K562 (cell line): ENCODE measurements around the gene GOLT1A. TPM values are rescaled to one million over a fixed set of nuclear protein-coding genes. Genes with fewer than 3 reads are reported as not detected.

Experiments
- ATF1 ChIP-seq, 2 experiments: fragments of 450-650 bp in 1 of 2; IDR thresholded peaks; 2 replicates each; pipeline ENCODE4 v1.6.1; 2016; ENCODE audit warnings: missing compliant biosample characterization in 1 of 2, missing genetic modification characterization in 1 of 2
- BDP1 ChIP-seq: IDR thresholded peaks from 3 replicates; pipeline ENCODE4 v1.6.1; 2011; ENCODE audit not compliant: insufficient read length, insufficient read depth
- ETS1 ChIP-seq: conservative IDR thresholded peaks from 2 replicates; pipeline ENCODE4 v1.6.1; 2011; ENCODE audit warnings: low read depth, mild to moderate bottlenecking, low read length; ENCODE audit not compliant: control insufficient read depth
- FOSL1 ChIP-seq: fragments of 200-800 bp; sonication (Bioruptor generic); conservative IDR thresholded peaks from 2 replicates; pipeline ENCODE4 v1.6.1; 2016; ENCODE audit warnings: missing genetic modification characterization, missing compliant biosample characterization
- FOXP1 ChIP-seq: sonication (generic); formaldehyde crosslinking; IDR thresholded peaks from 2 replicates; pipeline ENCODE4 v1.8.0; 2022; ENCODE audit warnings: mild to moderate bottlenecking, missing genetic modification reagents
- MAFK ChIP-seq: IDR thresholded peaks from 2 replicates; pipeline ENCODE4 v1.6.1; 2011; ENCODE audit warnings: low read length, improper control_type of control experiment
- MCM5 ChIP-seq: fragments of 450-650 bp; IDR thresholded peaks from 2 replicates; pipeline ENCODE4 v1.6.1; 2016; ENCODE audit warnings: low read depth
- NUFIP1 ChIP-seq: fragments of 450-650 bp; IDR thresholded peaks from 2 replicates; pipeline ENCODE4 v1.6.1; 2018; ENCODE audit not compliant: partially characterized antibody
- SAFB2 ChIP-seq: fragments of 200-400 bp; formaldehyde crosslinking; IDR thresholded peaks from 2 replicates; pipeline ENCODE4 v1.6.1; 2018; ENCODE audit warnings: borderline replicate concordance, low read length, low read depth, moderate library complexity; ENCODE audit not compliant: severe bottlenecking
- SNAPC5 ChIP-seq: fragments of 250-450 bp; sonication (Bioruptor Pico); IDR thresholded peaks from 2 replicates; pipeline ENCODE4 v1.8.0; 2021; ENCODE audit warnings: moderate library complexity, mild to moderate bottlenecking, inconsistent platforms
- SOX6 ChIP-seq: fragments of 450-650 bp; IDR thresholded peaks from 2 replicates; pipeline ENCODE4 v1.6.1; 2014; ENCODE audit warnings: mild to moderate bottlenecking
- TAF9B ChIP-seq: fragments of 450-650 bp; IDR thresholded peaks from 2 replicates; pipeline ENCODE4 v1.6.1; 2018; ENCODE audit warnings: mild to moderate bottlenecking; ENCODE audit not compliant: partially characterized antibody
- TAL1 ChIP-seq: fragments of 450-650 bp; IDR thresholded peaks from 2 replicates; pipeline ENCODE4 v1.6.1; 2016; ENCODE audit warnings: mild to moderate bottlenecking
- TCF7L2 ChIP-seq: fragments of 150-350 bp; IDR thresholded peaks from 2 replicates; pipeline ENCODE4 v1.6.1; 2016; ENCODE audit warnings: low read depth, mild to moderate bottlenecking, low read length, moderate library complexity
- TEAD4 ChIP-seq, 2 experiments: sonication (generic) in 1 of 2; formaldehyde crosslinking in 1 of 2; IDR thresholded peaks; 2 replicates each; pipeline versions ENCODE4 v1.6.1 to v1.8.0; 2012 to 2022; ENCODE audit warnings: borderline replicate concordance in 1 of 2, inconsistent platforms in 1 of 2, low read length in 1 of 2, mild to moderate bottlenecking in 1 of 2, missing genetic modification reagents in 1 of 2
- ZFPM2 ChIP-seq: fragments of 250-450 bp; sonication (Bioruptor Pico); IDR thresholded peaks from 2 replicates; pipeline ENCODE4 v1.5.1; 2022; ENCODE audit warnings: mild to moderate bottlenecking
- ZNF175 ChIP-seq: fragments of 200-800 bp; sonication (Bioruptor generic); IDR thresholded peaks from 2 replicates; pipeline ENCODE4 v1.6.1; 2016; ENCODE audit warnings: low read depth, mild to moderate bottlenecking, missing genetic modification characterization, missing compliant biosample characterization
- ZNF407 ChIP-seq: fragments of 450-650 bp; IDR thresholded peaks from 2 replicates; pipeline ENCODE4 v1.6.1; 2016; ENCODE audit warnings: low read depth
- ZNF699 ChIP-seq: fragments of 250-450 bp; sonication (Bioruptor Pico); IDR thresholded peaks from 2 replicates; pipeline ENCODE4 v1.8.0; 2021; ENCODE audit warnings: mild to moderate bottlenecking, moderate library complexity; ENCODE audit not compliant: insufficient replicate concordance
- polyA plus RNA-seq, 8 experiments: library from polyadenylated mRNA; depleted of rRNA in 4 of 8; stranded (reverse) in 5 of 8; unstranded in 3 of 8; fragments of >200 nt; fragmentation: Nextera tagmentation in 2 of 8; fragmentation: Illumina TruSeq in 1 of 8; extraction: Ambion mirVana in 2 of 8; extraction: Trizol in 1 of 8; gene quantifications; 2 replicates each; pipeline versions ENCODE4 v1.2.1 to v1.2.3, GENCODE V29; 2011 to 2014; ENCODE audit warnings: inconsistent platforms in 1 of 8, missing spikeins in 1 of 8
- total RNA-seq, 7 experiments: library from RNA; depleted of rRNA in 6 of 7; stranded (reverse); fragments of >200 nt in 6 of 7; fragmentation: Illumina TruSeq in 2 of 7; extraction: Trizol in 2 of 7; gene quantifications; 2 replicates each; pipeline versions ENCODE4 v1.2.1 to v1.2.3, GENCODE V29; 2011 to 2021; ENCODE audit warnings: low replicate concordance in 1 of 7

Gene GOLT1A
- total and polyA plus RNA-seq, 9 of the 15 experiments (the other 6 are each of a cell fraction or from before 2014, with no cell fraction given): not detected

GRCh38 chr1:204177133-204177532 lies 36.7 kb downstream of the GOLT1A start (continued):
- TF ChIP-seq SNAPC5 (CRISPR knock-in tag) (no peak), MCM5 (no peak), TAL1 (peak; percentile 83), ATF1 (CRISPR knock-in tag; IDR thresholded peaks at IDR 0.05) (no peak), ATF1 (tag; IDR thresholded peaks at IDR 0.05) (peak; percentile 94), BDP1 (no peak), ETS1 (no peak), ZFPM2 (CRISPR knock-in tag) (no peak), TCF7L2 (no peak), SAFB2 (no peak), TEAD4 (IDR thresholded peaks at IDR 0.05; ENCODE audit: low read length) (peak; percentile 92), TEAD4 (CRISPR knock-in tag; IDR thresholded peaks at IDR 0.05; ENCODE audit: borderline replicate concordance) (no peak), FOSL1 (tag) (peak; percentile 48), ZNF407 (no peak), ZNF175 (CRISPR knock-in tag) (peak; percentile 95), SOX6 (peak; percentile 73), TAF9B (no peak), MAFK (peak; percentile 20; the same call in 1 of the 2 replicates), FOXP1 (no peak), NUFIP1 (no peak), ZNF699 (CRISPR knock-in tag) (no peak)
